HepG2 (cell line): Measurements from ENCODE around the gene EFEMP2. TPM values are rescaled to one million over a fixed set of nuclear protein-coding genes. Genes with fewer than 3 reads are reported as not detected.
A peak's percentile ranks its signal among the peaks of the same experiment; 100 is the strongest.

Experiments
- EEA1 ChIP-seq: sonication (generic); formaldehyde crosslinking; IDR thresholded peaks from 2 replicates; pipeline ENCODE4 v1.5.1; 2020; ENCODE audit warnings: mild to moderate bottlenecking, missing genetic modification reagents, borderline replicate concordance
- GATAD2A ChIP-seq: IDR thresholded peaks from 2 replicates; pipeline ENCODE4 v1.6.1; 2016
- HHEX ChIP-seq: IDR thresholded peaks from 2 replicates; pipeline ENCODE4 v1.6.1; 2016; ENCODE audit warnings: control low read depth
- HIC2 ChIP-seq: sonication (generic); formaldehyde crosslinking; IDR thresholded peaks from 2 replicates; pipeline ENCODE4 v1.9.0; 2022; ENCODE audit warnings: low read depth, missing genetic modification reagents
- HNRNPL ChIP-seq: fragments of 200-400 bp; formaldehyde crosslinking; IDR thresholded peaks from 2 replicates; pipeline ENCODE4 v1.6.1; 2017; ENCODE audit warnings: mild to moderate bottlenecking, low read depth, low read length
- LBX2 ChIP-seq: sonication (generic); formaldehyde crosslinking; IDR thresholded peaks from 2 replicates; pipeline ENCODE4 v1.5.0; 2020; ENCODE audit warnings: missing genetic modification reagents, mild to moderate bottlenecking, borderline replicate concordance
- MXD4 ChIP-seq: IDR thresholded peaks from 2 replicates; pipeline ENCODE4 v1.6.1; 2016; ENCODE audit warnings: mild to moderate bottlenecking, missing biosample characterization, missing genetic modification reagents
- POLR2AphosphoS2 ChIP-seq: IDR thresholded peaks from 2 replicates; pipeline ENCODE4 v1.6.1; 2011; ENCODE audit warnings: low read depth, low read length, improper control_type of control experiment
- PRDM10 ChIP-seq: sonication (generic); formaldehyde crosslinking; IDR thresholded peaks from 2 replicates; pipeline ENCODE4 v1.4.0; 2020; ENCODE audit warnings: low read depth, missing genetic modification reagents
- PRDM4 ChIP-seq: sonication (generic); formaldehyde crosslinking; IDR thresholded peaks from 2 replicates; pipeline ENCODE4 v1.9.0; 2021; ENCODE audit warnings: missing genetic modification reagents, borderline replicate concordance
- RBM39 ChIP-seq: fragments of 200-400 bp; formaldehyde crosslinking; IDR thresholded peaks from one replicate; pipeline ENCODE4 v1.6.1; 2018; ENCODE audit warnings: antibody characterized with exemption, mild to moderate bottlenecking, low read depth, low read length; ENCODE audit not compliant: poor library complexity, severe bottlenecking
- SALL2 ChIP-seq: sonication (generic); formaldehyde crosslinking; IDR thresholded peaks from 2 replicates; pipeline ENCODE4 v1.8.1; 2023; ENCODE audit warnings: mild to moderate bottlenecking, missing genetic modification reagents, inconsistent platforms
- WIZ ChIP-seq: sonication (generic); formaldehyde crosslinking; IDR thresholded peaks from 2 replicates; pipeline ENCODE4 v1.5.1; 2020; ENCODE audit warnings: mild to moderate bottlenecking, missing genetic modification reagents
- ZBTB43 ChIP-seq: sonication (generic); formaldehyde crosslinking; conservative IDR thresholded peaks from 2 replicates; pipeline ENCODE4 v1.4.0; 2020; ENCODE audit warnings: missing genetic modification reagents
- ZKSCAN1 ChIP-seq: fragments of 150-350 bp; IDR thresholded peaks from 2 replicates; pipeline ENCODE4 v1.6.1; 2014; ENCODE audit warnings: low read length
- ZMYM2 ChIP-seq: sonication (generic); formaldehyde crosslinking; IDR thresholded peaks from 2 replicates; pipeline ENCODE4 v1.8.0; 2022; ENCODE audit warnings: mild to moderate bottlenecking, missing genetic modification reagents
- ZNF572 ChIP-seq: sonication (generic); formaldehyde crosslinking; IDR thresholded peaks from 2 replicates; pipeline ENCODE4 v1.5.1; 2020; ENCODE audit warnings: mild to moderate bottlenecking, missing genetic modification reagents
- ZNF652 ChIP-seq: IDR thresholded peaks from 2 replicates; pipeline ENCODE4 v1.6.1; 2016; ENCODE audit warnings: low read depth, borderline replicate concordance
- ZSCAN9 ChIP-seq: IDR thresholded peaks from 2 replicates; pipeline ENCODE4 v1.6.1; 2016; ENCODE audit warnings: borderline replicate concordance
- polyA plus RNA-seq, 8 experiments: library from polyadenylated mRNA; depleted of rRNA in 3 of 8; stranded (reverse) in 7 of 8; unstranded in 1 of 8; fragments of >200 nt; fragmentation: Illumina TruSeq in 4 of 8; extraction: Trizol in 4 of 8; gene quantifications; 2 replicates each; pipeline versions ENCODE4 v1.2.1 to v1.2.3, GENCODE V29; 2011 to 2016; ENCODE audit warnings: low read depth in 4 of 8, missing spikeins in 1 of 8, mixed read lengths in 1 of 8; ENCODE audit not compliant: insufficient read depth in 1 of 8
- total RNA-seq, 5 experiments: library from RNA; depleted of rRNA; stranded (reverse); fragments of >200 nt; fragmentation: Illumina TruSeq; extraction: Trizol; gene quantifications; 2 replicates each; pipeline ENCODE4 v1.2.3, GENCODE V29; 2016; ENCODE audit warnings: low read depth in 1 of 5

EFEMP2 gene
- total and polyA plus RNA-seq, 2 of the 13 experiments (the other 11 are each of a cell fraction or from before 2014, with no cell fraction given), result 7.4 to 29.7 TPM

- TF ChIP-seq HNRNPL (peak; percentile 63; the same call in 1 of the 2 replicates), ZBTB43 (CRISPR knock-in tag) (no peak), ZNF572 (no peak), SALL2 (CRISPR knock-in tag) (no peak), POLR2AphosphoS2 (no peak), LBX2 (CRISPR knock-in tag) (0 out of 2 replicates have a peak, but pooled peaks have one; percentile 9), GATAD2A (0 out of 2 replicates have a peak, but pooled peaks have one; percentile 35), EEA1 (peak; percentile 67; the same call in 1 of the 2 replicates), ZNF652 (CRISPR knock-in tag) (no peak), WIZ (CRISPR knock-in tag) (0 out of 2 replicates have a peak, but pooled peaks have one; percentile 49), ZMYM2 (peak; percentile 95), RBM39 (peak; percentile 49), PRDM4 (CRISPR knock-in tag) (no peak), ZSCAN9 (CRISPR knock-in tag) (no peak; the same call in 1 of the 2 replicates), MXD4 (CRISPR knock-in tag) (0 out of 2 replicates have a peak, but pooled peaks have one; percentile 58), HIC2 (CRISPR knock-in tag) (peak; percentile 62; the same call in 1 of the 2 replicates), PRDM10 (0 out of 2 replicates have a peak, but pooled peaks have one; percentile 57), ZKSCAN1 (peak; percentile 35; the same call in 1 of the 2 replicates), HHEX (CRISPR knock-in tag) (no peak)
Measured at GRCh38 chr11:65873318-65874156, 937 bp upstream of the EFEMP2 start (continued).
